ENCODE data around the gene ADAMTS10.

DNA sequence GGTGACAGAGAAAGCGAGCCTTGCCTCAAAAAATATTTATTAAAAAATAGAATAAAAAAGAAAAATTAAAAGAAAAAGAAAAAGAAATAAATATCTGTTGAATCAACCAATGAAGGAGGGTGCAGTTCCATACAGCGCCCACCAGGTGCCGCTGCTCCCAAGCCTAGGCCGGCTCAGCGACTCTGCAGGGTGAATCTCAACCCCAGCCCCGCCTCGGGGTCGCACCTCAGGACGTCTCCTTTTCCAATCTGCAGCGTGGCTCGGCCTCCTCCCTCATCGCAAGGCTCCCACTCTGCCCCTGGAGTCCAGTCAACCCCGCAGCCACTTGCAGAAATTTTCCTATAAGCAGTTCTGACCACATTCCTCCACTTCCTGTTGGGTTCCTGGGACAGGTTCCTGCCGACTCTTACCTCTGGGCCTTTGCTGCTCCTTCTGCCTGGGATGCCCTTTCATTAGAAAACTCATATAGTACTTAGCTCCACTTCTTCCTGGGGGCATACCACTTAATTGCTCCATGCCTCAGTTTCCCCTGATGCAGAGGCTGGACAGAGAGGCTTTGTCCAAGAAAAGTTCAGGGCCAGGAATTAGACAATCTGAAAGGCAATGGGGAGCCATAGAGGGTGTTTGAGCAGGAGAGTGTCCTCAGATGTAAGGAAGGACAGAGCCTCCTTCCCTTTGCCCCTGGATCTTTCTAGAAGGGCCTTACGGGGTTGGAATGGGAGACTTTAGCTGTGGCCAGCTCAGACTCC is 44.2 kb upstream of the ADAMTS10 start:
- TF ChIP-seq, protein P1, sequence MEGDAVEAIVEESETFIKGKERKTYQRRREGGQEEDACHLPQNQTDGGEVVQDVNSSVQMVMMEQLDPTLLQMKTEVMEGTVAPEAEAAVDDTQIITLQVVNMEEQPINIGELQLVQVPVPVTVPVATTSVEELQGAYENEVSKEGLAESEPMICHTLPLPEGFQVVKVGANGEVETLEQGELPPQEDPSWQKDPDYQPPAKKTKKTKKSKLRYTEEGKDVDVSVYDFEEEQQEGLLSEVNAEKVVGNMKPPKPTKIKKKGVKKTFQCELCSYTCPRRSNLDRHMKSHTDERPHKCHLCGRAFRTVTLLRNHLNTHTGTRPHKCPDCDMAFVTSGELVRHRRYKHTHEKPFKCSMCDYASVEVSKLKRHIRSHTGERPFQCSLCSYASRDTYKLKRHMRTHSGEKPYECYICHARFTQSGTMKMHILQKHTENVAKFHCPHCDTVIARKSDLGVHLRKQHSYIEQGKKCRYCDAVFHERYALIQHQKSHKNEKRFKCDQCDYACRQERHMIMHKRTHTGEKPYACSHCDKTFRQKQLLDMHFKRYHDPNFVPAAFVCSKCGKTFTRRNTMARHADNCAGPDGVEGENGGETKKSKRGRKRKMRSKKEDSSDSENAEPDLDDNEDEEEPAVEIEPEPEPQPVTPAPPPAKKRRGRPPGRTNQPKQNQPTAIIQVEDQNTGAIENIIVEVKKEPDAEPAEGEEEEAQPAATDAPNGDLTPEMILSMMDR (IDR thresholded peaks at IDR 0.05): peak; percentile 86 to 97 (median 90)
- no peak for TF ChIP-seq POLR2AphosphoS5 (IDR thresholded peaks at IDR 0.05; ENCODE audit: insufficient read depth in 1 of 2, low read depth in 1 of 2)

Measured in vagina (tissue), 2 donors.